HG03565 (cell line): ENCODE measurements around the gene PIGM.
A peak's percentile ranks its signal among the peaks of the same experiment; 100 is the strongest.

Source experiments
- ATAC-seq: cut with Tn5 transposase; IDR thresholded peaks from one replicate; pipeline ENCODE4 v1.9.1; 2021; ENCODE audit warnings: mild to moderate bottlenecking, moderate library complexity; ENCODE audit not compliant: unreplicated experiment

PIGM gene

GRCh38 chr1:160024195-160024905, 7.4 kb downstream of the PIGM start:
- no peak for ATAC-seq

DNA sequence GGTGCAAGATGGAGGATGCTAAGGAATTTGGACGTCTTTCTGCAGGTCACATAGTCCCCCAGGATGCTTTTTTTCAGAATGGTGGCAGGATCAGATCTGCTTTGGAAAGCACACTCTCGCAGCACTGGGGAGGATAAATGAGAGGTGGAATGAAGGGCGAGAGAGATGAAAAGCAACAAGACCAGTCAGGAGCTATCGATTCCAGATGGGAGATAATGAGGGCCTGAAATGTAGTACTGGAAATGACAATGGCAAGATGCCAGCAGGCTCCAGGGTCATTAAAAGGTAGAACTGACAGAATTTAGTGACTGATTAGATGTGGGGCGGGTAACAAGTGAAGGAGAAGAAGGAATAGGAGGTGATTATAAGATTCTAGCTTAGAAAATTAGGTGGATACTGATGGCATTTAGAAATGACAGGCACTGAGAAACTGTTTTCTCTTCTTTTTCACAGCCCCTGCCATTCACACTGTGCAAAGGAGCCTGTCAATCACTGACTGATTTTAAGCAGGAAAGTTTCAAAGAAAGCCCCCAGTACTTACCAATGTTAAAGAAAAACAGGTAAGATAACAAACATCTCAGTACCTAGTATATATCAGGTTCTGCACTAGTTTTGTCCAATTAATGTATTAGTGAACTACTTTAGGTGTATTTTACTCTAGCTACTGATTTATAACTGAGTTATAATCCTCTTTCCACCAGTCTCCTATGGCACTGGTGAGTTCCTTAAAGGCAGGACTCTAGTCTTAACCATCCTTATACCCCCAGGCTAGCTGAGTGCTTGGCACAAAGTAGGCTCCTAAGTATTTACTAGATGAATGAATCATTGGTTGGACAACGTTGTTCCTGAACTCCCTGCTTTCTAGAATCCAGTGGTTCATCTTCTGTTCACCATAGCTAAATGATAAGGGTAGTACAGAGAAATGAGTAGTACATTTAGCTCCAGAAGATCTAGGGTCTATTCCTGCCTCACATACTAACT, 9.2 kb downstream of the PIGM start:
- ATAC-seq = no peak

- ATAC-seq = no peak
Measured at GRCh38 chr1:160021376-160022074, 10.3 kb downstream of the PIGM start.

GRCh38 chr1:160020196-160020595, 11.6 kb downstream of the PIGM start:
- ATAC-seq = no peak

DNA sequence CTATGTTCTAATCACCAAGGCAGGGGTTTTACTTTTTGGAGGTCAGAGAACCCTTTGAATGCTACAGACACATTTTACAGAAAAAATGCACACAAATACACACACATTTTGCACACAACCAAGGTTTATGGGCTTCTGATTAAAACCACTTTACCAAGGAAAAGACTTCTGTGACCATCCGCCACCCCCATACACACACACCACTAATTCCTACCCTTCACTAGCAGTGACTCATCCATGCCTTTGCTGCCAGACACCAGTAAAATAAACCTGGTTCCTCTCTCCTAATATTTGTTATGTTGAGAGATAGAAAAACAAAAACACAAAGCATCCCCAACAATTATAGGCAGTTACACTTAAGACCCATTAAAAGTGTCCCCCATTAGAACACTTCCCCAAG, 12.9 kb downstream of the PIGM start:
- no peak for ATAC-seq

DNA sequence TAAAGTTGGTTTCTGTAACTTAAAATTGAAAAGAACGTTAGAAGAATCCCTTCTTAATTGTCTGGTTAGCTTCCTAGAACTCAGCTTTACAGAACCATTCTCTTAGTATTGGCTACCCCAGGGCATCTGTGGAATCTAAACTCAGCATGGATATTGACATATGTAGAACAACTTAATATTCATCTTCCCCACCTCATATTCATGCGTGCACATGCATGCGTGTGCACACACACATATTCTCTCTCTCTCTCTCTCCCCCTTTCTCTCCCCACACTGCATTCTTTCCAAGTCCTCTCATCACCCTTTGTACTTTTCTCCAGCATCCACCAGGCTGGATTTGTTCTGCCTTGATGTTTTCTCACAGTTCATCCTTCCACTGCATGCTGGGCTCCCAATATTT, 13.4 kb downstream of the PIGM start:
- ATAC-seq = no peak

DNA sequence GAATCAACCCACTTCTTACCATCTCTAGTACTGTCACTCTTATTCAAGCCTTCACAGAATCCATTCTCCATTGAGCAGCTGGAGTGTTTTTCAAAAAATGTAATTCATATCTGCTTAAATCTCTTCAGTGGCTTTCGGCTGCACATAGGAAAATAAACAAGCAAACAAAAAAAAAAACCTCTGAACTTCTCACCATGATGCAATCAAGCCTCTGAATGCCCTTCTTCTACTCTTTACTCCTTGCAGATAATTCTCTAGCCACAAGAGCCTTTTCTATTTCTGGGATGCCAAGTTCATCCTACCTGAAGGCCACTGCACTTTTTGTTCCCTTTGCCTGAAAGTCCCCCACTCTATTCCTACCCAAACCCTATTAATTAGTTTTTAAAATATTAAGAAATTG, 14.2 kb downstream of the PIGM start:
- no peak for ATAC-seq

DNA sequence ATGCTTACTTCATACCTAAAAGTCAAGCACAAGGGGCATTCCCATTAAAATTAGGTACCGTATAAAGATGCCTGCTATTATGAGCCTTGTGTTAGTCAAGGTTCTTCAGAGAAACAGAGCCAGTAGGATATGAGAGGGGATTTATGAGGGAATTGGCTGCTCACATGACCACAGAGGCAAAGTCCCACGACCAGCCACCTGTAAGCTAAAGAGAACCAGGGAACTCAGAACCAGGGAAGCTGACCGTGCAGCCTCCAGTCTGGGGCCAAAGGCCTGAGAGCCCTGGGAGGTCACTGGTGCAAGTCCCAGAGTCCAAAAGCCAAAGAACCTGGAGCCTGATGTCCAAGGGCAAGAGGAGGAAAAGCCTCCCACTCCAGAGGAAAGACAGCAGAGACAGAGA, 20.0 kb downstream of the PIGM start:
- no peak for ATAC-seq

GRCh38 chr1:160009801-160010200, 22.0 kb downstream of the PIGM start:
- ATAC-seq = no peak

DNA sequence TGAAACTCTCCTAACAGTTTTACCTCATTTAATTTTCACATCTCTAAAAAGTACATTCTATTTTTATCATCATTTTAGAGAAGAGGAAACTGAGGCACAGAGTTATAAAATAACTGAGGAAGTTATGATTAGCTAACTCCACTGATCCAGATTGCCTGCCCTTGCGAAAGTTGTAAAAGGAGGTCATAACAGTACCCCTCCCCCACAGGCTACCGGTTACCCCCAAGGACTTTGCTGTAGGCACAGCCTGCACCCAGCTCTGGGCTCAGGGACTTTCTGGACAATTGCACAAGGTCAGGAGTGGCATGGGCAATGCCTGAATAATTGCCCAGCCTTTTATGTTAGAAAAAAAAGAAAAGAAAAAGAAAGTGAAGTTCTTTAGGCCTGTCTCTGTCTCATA, 22.7 kb downstream of the PIGM start:
- no peak for ATAC-seq

GRCh38 chr1:160007577-160008200, 24.1 kb downstream of the PIGM start:
- no peak for ATAC-seq

DNA sequence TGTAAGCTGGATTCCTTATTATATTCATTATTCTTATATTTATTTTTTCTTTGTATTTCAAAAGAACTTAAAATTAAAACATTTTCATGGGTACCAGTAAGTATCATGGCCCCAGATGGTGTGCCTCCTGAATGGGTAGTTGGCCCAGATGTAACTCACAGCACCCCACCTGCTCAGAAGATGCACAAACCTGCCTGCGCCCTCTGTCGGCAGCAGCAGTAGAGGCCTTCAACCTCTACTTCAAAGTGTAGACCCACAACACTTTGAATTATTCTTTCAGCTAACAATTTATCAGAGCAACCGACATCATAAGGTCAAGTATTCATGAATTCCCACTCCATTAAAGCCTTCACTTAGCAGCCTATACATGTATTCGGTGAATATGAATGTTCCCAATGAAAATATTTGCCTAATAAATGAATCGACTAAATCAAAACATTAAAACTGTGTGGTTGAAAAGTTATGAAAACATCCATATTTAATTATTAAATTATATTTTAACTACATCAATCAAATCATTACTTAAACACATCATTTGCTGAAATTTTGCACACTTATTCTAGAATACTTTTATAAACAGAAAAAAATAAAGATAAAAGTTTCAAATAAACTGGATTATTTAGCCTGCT, 25.4 kb downstream of the PIGM start:
- ATAC-seq = peak; percentile 76

GRCh38 chr1:160005070-160005469, 26.7 kb downstream of the PIGM start:
- ATAC-seq = no peak

DNA sequence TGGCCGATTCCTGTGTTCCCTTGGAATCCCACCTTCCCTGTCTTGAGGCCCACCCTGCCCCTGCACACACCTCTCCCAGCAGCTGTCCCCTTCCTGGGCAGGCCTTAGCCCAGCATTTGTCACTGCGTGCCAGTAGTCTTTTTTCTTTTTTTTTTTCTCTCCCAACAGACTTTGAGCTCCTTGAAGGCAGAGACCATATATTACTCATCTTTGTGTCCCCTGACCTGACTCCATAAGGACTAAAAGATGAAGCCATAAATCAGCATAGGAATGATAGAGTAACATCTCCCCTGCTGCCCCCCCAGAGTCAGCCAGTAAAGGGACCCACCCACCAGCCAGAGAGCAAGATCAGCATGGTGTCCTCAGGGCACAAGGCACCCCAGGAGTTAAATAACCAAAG, 27.4 kb downstream of the PIGM start:
- ATAC-seq = no peak

DNA sequence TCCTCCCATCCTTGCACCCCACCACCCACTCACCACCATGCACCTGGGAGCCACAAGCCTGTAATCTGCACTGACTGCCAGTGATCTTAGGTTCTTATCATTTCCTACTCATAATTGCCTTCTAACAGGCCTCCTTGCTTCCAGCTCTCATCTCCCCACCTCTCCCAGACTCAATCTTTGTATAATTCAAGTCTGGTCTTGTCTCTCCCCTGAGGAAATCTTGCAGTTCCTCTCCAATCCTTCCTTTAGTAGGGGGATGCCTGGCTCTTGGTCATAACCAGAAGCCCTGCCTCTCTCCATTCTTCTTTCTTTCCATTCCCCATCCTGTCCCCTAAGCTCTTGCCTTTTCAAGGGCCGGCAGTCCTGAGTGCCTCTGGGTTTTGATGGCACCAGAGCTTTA, 27.8 kb downstream of the PIGM start:
- ATAC-seq = no peak

- ATAC-seq = no peak
Measured at GRCh38 chr1:160001440-160001839, 30.4 kb downstream of the PIGM start.

- no peak for ATAC-seq
Measured at GRCh38 chr1:159999204-159999603, 32.6 kb downstream of the PIGM start.

DNA sequence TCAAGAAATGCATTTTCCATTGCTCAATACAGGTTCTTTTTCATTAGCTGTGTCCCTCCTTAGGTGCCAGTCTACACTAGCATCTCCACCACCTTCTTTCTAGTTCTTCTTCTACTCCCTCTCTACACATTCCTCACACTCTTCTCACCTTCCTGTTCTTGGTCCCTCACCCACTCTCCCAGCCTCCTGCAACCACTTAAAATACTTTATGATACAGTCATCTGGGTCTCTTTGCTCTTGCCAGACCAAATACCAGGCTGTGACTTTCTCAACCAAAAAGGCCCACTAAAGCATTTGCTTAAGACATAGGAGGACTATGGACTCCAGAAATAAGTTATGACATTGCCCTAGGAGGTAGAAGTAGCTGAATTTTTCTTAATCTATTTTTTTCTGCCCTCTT, 35.1 kb downstream of the PIGM start:
- ATAC-seq = no peak

DNA sequence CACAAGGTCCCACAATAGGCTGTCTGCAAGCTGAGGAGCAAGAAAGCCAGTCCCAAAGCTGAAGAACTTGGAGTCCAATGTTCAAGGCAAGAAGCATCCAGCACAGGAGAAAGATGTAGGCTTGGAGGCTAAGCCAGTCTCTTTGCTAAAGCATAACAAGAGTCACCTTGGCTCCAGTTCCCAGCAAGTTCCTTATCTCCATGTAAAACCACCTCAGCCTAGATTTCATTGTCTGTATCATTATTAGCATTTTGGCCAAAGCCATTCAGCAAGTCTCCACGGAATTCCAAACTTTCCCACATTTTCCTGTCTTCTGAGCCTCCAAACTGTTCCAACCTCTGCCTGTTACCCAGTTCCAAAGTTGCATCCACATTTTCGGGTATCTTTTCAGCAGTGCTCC, 36.9 kb downstream of the PIGM start:
- ATAC-seq = no peak

DNA sequence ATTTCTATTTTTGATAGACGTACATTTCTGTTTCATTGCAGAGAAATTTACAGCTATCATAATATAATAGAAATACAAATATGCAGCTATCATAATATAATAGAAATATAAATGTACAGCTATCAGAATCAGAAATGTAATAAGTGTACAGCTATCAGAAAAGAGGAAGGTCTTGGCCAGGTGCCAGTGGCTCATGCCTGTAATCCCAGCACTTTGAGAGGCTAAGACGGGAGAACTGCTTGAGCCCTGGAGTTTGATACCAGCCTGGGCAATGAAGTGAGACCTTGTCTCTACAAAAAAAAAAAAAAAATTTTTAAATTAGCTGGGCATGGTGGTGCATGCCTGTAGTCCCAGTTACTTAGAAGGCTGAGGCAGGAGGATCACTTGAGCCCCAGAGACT, 37.9 kb downstream of the PIGM start:
- ATAC-seq = no peak

DNA sequence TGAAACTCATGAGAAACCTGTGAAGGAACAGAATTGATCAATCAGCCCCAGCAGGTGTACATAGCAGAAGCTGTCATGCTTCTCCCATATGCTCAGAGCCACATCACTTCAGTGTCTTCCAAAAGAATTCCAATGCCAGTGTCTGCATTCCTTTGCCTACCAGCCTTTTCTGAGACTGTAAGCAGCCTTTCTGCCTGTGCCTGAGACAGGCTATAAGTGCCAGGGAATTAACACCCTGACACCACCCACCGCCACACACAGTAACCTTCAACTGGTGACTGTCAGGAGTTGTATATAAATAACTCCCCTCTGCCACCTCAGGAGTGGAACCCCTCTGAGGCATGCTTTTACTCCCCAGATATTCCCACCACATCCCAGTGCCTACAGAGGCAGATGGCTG, 39.6 kb downstream of the PIGM start:
- ATAC-seq = no peak
